SK-MEL-5 (cell line): Measurements from ENCODE around the gene ACOT11. TPM values are rescaled to one million over a fixed set of nuclear protein-coding genes. Genes with fewer than 3 reads are reported as not detected.

Experiments used
- DNase-seq: peaks from one replicate; pipeline ENCODE4 v3.0.0-alpha.2; 2016; ENCODE audit warnings: low read depth, low spot score
- in situ Hi-C: cut with HindIII; loops from 2 replicates; pipeline ENCODE4 v1.10.0; 2016; ENCODE audit warnings: low sequenced_read_pairs, high pct_unique_total_duplicates, low pct_unique_long_range_greater_than_20kb
- total RNA-seq: library from RNA; depleted of rRNA; stranded (reverse); fragments of >200 nt; shearing (Covaris generic); gene quantifications from 2 replicates; pipeline ENCODE4 v1.2.3, GENCODE V29; 2014

The ACOT11 gene
- total RNA-seq, 1 experiment from 2014 or later, result 0.61 TPM

DNA sequence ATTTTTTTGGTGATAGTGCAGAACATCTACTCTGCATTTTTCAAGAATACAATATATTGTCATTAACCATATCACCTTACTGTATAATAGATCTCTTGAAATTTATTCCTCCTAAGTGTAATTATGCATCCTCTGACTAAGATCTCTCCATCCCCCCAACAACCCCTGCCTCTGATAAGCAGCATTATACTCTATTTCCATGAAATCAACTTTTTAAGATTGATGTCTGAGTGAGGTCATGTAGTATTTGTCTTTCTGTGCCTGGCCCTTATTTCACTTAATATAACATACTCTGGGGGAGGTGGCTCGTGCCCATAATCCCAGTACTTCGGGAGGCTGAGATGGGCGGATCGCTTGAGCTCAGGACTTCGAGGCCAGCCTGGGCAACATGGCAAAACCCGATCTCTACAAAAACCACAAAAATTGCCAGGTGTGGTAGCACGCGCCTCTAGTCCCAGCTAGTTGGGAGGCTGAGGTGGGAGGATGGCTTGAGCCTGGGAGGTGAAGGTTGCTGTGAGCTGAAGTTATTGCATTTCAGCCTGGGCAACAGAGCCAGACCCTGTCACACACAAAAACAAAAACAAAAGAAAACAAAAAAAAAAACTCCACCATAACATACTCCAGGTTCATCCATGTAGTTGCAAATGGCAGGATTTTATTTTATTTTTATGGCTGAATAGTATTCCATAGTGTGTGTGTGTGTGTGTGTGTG is 5.7 kb downstream of the ACOT11 start:
- in situ Hi-C loops, result no loop called here
- no peak for DNase-seq

DNA sequence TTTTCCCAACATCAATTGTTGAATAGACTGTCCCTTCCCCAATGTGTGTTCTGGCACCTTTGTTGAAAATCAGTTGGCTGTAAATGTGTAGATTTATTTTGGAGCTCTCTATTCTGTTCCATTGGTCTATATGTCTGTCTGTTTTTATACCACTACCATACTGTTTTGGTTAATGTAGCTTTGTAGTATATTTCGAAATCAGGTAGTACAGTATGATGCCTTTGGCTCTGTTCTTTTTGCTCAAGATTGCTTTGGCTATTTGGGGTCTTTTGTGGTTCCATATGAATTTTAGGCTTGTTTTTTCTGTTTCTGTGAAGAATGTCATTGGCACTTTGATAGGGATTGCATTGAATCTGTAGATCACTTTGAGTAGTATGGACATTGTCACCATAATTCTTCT is 8.1 kb downstream of the ACOT11 start:
- in situ Hi-C loops, result no loop called here
- DNase-seq, result no peak

DNA sequence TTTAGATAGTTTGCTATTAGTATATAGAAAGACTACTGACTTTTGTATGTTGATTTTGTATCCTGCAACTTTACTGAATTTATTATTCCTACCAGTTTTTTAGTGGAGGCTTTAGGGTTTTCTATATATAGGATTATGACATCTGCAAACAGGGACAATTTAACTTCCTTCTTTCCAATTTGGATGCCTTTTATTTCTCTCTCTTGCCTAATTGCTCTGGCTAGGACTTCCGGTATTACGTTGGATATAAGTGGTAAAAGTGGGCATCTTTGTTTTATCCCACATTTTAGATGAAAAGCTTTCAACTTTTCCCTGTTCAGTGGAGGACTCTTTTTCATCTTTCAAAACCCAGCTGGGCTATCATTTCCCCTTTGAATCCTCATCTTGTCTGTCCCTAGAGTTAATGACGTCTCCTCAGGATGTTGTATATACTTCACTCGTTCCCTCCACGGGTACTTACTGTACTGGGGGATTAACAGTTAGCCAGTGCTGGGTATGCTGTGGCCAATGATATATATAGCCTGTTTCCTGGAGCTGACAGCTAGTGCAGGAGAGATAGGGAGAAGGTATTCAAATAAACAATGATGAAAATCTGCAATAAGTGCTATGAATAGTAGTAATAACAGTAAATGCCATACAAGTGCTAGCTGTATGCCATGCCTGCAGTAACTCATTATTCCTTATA is 9.8 kb downstream of the ACOT11 start:
- no peak for DNase-seq
- in situ Hi-C loops, result no loop called here

DNA sequence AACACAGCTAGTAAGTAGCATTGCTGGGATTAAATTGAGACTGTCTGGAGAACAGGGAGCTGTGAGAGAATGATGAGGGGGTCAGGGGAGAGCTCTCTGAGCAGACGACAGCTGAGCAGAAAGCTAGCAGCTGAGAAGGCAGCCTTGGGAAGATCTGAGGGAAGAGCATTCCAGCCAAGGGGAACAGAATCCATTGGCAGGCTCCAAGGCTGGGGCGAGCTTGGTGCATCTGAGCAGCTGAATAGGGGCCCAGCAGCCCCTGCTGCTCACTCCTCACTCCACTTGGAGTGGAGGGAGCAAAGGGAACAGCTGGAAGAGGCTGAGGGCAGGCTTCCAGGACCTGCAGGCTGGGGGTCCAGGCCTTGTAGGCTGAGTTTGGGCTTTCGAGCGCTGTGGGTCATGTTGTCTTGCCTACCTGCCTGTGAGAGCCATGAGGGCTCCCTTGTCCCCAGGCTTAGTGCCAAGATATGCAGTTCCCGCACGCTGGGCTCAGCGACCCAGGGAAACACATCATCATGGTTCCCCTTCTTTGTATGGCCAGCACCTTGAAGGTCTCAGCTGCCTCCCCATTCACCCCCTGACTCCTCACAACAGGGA is 10.5 kb downstream of the ACOT11 start:
- in situ Hi-C loops, result no loop called here
- no peak for DNase-seq

DNA sequence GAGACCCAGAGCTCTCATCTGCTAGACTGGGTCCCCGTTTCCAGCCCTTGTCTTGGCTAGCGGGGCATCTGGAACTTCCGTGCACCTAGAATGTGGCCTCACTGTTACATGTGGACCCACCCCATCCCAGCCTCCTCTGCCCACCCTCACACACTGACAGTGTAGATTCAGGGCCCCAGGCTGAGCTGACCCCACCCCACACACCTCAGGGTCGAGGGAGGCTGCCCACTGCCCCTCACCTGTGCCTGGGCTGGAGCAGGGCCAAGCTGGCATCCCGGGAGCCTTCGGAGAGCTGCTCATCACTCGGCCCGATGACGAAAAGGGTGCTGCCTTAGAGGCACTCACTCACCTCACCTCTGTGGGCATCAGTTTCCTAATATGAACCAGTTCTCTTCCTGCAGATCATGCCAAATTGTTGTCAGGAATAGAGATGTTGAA is 11.1 kb downstream of the ACOT11 start:
- in situ Hi-C loops, result no loop called here
- DNase-seq, result no peak

DNA sequence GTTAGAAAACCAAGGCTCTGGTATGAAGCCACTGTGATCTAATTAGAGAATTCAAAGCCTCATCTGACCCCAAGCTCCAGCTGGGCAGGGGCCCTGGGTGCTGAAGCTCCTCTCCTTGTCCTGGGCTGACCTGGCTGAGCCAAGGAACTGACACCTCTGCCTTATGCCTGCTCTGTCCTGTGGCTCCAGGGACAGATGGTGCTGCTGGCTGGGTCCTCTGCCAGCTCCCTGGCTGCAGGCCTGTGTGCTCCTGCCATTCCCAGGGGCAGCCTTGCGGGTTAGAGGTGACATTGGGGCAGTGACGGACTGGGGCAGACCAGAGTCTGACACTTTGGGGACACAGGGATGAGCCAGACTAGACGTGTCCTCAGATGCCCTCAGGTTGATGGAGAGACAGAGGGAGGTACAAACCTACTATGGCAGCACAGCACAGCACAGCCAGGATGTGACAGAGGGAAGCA is 11.8 kb downstream of the ACOT11 start:
- in situ Hi-C loops, result no loop called here
- DNase-seq, result no peak

DNA sequence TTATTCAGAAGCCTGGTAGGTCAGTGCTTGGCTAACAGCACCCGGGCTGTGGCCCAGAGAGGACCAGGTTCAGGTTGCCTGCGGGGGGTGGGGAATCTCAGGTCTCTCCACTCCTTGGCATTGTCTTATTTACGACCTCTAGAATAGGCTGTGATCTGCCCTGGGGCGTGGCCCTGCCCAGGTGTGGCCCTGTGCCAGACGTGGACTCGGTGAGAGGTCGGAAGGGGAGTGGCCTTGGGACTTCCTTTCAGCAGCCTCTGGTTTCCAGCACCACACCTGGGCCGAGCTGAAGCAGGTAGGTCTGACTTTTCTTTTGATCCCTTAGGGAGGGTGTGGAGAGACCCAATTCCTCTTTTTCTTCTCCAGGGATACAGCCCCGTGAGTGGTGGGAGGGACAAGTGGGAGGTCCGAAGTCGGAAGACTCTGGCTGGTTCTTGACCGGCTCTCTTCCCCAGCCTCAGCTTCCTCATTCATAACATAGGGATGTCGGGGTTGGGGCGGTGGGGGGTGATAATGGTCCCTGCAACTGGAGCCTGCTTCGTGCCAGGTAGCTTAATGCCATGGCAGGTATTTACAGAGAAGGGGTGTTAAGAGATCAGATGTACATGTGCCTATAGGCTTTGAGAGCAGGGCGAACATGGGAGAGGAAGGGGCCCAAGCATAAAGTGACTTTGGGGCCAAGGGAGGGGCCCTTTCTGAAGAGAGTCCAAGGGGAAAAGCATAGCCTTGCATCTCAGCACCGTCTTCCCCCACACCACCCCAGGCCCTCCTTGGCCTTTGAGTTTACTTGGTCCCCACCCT is 16.5 kb downstream of the ACOT11 start:
- no peak for DNase-seq
- in situ Hi-C loops, result no loop called here

DNA sequence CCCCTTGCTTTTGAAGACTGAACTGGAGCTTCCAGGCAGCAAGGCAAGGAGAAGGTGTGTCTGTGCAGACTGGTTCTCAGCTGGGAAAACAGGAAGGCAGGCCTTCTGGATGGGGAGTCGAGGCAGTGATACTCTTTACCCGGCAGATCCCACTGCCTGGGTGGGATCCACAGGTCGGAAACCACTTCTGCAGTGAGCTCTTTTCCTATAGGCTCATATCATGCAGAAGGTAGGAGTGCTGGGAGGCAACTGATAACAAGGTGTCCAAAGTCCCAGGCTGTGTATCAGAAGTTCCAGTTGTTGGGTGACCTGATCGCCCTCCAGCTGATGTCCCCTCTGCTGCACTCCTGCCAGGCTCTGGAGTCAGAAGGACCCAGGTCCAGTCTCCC is 17.1 kb downstream of the ACOT11 start:
- no peak for DNase-seq
- in situ Hi-C loops, result no loop called here

DNA sequence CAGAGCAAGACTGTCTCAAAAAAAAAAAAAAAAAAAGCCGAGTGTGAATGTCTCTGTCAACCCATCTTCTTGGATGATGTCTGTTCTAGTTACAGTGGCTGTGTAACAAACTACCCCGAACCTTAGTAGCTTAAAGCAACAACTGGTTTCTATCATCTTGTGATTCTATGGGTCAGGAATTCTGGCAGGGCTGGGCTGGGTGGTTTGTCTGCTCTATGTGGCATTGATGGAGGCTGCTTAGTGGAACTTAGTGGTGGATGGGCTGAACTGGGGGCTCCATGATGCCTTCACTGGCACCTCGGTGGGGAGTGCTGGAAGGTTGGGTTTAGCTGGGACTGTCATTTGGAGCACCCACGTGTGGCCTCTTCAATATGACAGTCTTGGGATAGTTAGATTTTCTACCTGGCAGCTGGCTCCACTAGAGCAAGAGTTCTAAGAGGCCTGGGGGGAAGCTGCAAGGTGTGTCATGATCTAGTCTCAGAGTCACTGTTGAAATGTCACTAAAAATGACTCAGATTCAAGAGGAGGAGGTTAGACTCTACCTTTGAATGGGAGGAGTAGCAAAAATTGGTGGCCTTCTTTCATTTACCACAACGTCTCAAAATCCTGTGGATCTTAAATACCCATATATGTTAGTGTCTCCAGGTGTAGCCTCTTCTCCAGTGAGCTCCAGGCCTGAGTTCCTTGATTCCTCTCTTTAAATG is 18.6 kb downstream of the ACOT11 start:
- in situ Hi-C loops, result no loop called here
- DNase-seq, result no peak

DNA sequence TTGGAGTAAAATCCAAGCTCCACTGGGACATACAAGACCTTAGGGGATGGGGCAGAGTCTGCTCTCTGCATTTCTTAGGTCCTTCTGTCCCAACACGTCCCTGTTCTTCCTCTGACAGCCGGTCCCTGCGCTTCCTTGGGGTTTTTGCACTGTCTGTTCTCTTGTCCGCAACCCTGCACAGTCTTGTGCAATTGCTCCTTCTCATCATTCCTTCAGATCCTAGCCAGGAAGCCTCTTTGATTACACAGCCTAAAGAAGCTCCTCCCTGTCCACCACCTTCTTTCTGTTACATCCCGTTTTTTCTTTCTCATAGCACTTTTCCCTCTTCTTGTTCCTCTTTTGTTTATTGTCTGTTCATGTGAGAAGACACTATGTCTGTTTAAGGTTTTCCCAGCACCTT is 19.9 kb downstream of the ACOT11 start:
- in situ Hi-C loops, result no loop called here
- DNase-seq, result no peak

DNA sequence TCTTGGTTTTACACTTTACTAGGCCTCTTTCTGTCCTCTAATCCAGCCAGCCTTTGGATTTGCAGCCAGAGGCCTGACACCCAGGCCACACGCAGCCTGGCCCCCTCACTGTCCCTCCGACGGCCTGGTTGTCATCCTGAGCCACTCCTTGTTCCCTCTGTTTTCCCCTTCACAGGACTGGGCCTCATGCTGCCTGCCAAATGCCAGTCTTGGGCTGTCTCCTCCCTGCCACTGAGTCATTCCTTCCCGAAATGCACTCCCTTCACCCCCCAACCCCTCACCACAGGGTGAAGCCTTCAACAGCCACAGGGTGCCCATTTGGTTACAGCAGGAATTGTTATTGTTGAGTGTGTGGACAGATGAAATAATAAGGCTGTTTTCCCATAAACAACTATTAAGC is 21.3 kb downstream of the ACOT11 start:
- no peak for DNase-seq
- in situ Hi-C loops, result no loop called here

DNA sequence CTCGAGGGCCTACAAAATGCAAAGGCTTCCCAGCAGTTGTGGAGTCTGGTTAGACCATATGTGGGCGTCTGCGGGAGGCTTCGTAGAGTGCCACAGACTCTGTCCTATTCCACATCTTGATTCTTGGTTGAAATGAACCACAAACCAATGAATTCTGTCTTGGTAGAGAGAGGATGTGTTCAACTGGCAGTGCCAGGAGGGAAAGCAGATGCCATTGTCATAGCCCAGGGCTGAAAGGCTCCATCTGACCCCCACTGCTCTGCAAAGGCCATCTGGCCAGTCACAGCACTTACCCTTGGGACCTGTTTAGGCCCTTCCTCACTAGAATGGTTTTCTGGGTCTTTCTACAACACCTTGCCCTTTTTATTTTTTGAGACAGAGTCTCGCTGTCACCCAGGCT is 22.1 kb downstream of the ACOT11 start:
- in situ Hi-C loops, result no loop called here
- DNase-seq, result no peak

DNA sequence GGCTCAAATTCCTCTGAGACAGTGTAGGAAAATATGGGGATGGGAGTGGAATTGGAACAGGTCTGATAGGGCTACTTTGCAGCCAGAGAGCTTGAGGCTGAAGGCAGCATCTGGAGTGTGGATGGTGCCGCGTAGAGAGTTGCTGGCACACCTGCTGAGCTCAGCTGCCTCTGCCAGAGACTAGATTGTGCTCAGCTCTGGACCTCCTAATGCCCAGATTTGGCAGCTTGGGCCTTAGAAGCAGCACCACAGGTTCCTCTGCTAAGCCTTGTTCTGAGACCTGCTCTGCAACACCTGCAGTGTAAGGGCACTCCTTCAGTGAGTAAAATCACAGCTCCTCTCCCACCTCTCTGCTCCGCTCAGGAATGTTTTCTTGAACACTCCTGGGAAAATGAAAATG is 23.3 kb downstream of the ACOT11 start:
- in situ Hi-C loops, result no loop called here
- no peak for DNase-seq

DNA sequence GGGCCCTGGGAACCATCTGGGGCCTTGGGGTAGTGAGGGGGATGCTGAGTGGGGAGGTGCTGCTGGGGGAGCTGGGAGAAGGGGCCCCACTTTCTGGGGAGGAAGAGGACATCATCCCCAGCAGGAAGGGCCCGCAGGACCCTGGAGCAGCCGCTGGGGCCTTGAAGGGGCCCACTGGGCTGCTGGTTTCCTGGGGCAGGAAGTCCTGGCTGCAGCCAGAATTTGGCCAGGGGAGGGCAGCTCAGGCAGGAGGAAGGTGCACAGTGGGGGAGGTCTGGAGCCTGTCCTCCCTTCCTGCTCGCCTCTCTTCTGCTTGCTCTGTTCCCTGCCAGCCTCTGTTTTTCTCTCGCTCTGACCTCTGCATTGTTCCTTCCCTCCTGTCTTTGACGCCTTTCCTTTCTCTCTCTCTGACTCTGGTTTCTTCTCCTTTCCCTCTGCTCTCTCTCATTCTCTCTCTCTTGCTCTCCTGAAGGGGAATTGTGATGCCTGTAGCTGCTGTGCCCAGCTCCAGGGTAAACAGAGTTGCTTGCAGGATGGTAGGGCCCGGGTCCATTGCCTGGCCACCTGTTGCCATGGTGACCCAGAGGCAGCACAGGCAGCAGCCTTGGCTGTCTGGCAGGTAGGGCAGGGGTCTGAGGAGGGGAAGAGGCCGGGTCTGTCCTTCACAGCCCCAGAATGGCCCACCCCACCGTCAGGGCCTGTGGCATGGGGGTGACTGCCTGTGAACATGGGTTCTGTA is 23.9 kb downstream of the ACOT11 start:
- in situ Hi-C loops, result no loop called here
- DNase-seq, result no peak

DNA sequence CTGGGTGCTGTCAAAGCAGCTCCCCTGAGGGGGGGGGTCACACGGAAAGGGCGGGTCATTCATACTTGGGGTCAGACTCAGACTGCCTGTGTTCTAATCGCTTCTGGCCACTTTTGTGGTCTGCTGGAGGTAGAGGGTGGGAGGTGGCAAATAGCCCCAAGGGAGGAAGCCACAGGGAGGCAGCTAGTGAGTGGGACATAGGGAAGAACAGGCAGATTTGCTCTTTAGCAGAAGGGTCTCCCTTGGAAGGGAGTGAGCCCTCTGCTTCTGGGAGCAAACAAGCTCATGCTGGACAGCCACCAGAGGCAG is 24.5 kb downstream of the ACOT11 start:
- no peak for DNase-seq
- in situ Hi-C loops, result no loop called here

DNA sequence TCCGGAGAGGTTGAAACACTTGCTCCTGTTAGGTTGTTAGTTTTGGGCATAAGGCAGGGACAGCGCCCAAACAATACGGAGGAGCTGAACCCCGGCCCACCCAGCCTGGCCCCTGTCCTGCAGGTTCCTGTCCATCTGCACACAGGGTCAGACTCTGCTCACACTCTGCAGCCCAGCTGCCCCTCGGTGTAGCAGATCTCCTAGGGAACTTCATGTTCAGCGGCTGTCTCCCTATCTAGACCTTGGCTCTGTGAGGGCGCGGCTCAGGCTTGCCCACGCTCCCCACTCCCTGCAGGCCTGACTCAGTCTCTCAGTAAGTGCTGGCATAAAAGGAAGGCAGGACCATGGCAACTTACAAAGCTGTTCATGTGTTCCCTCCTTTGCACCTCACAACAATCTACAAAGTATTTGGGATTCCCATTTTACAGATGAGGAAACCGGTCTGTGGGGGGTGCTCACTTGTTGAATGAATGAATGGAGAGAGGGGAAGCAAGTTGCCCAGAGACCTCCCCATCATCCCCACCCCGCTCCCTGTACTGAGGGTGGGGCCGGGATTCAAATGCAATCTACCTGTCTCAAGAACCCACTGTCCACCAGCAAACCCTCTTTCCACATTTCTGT is 26.2 kb downstream of the ACOT11 start:
- in situ Hi-C loops, result no loop called here
- DNase-seq, result no peak

DNA sequence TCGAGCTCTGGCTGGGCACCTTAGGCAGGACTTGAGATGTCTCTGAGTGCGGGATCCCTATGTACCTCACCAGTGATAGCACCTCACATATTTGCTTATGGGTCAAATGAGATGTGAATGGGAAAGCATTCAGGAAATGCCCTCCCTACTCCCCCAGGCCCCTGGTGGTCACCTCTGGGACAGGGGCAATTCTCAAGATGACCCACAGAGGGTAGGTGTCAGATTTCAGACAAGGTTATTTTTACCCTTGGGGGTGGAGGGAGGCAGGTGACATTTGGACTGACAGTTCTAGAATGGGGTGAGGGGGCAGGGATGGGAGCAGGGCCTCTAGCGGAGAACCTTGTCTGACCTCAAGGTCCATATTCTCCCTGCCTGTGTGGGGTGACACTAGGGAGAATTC is 27.1 kb downstream of the ACOT11 start:
- in situ Hi-C loops, result no loop called here
- DNase-seq, result no peak
